Left lobe of liver (tissue), 2 donors: ENCODE measurements around the gene CAPN5. TPM values are rescaled to one million over a fixed set of nuclear protein-coding genes. Genes with fewer than 3 reads are reported as not detected.
A peak's percentile ranks its signal among the peaks of the same experiment; 100 is the strongest.
"Not testable (repeated sequence)": the region's sequence is repeated elsewhere in the genome, so short reads cannot be mapped to it uniquely, and the experiment has no call there.

Experiments used
- ATAC-seq: fragments of 200-7000 bp; cut with Tn5 transposase; one replicate; pipeline ENCODE4 v1.9.1; 2020; ENCODE audit warnings: mild to moderate bottlenecking, moderate library complexity
- DNase-seq: peaks from one replicate; pipeline ENCODE4 v3.0.0-alpha.2; 2020; ENCODE audit warnings: low spot score
- total RNA-seq: library from RNA; stranded (reverse); gene quantifications from one replicate; pipeline ENCODE4 v1.2.1, GENCODE V29; 2021
- donor health status: DM: no; HTN: no; CAD: no; lungs with moderate emphysema.
- donor health status: DM: no; HTN: yes; CAD: no.

The CAPN5 gene
- total RNA-seq = 78.1 TPM

GRCh38 chr11:77066229-77067042, at the start of gene CAPN5:
Gene CAPN5 (plus strand): TSS chr11:77066971. CDS start chr11:77084887, 17,916 bp downstream.
- ATAC-seq = peak; percentile 87

GRCh38 chr11:77018396-77018924, 48.3 kb upstream of the CAPN5 start:
- not testable (repeated sequence) for ATAC-seq, DNase-seq

More at GRCh38 chr11:77066229-77067042, at the start of gene CAPN5:
- peak; percentile 96 for DNase-seq

- ATAC-seq (no peak), DNase-seq (no peak)
Observed at GRCh38 chr11:77019976-77020595, 46.7 kb upstream of the CAPN5 start.

- ATAC-seq (no peak), DNase-seq (no peak)
Observed at GRCh38 chr11:77020734-77021133, 46.0 kb upstream of the CAPN5 start.

GRCh38 chr11:77024745-77025144, 42.0 kb upstream of the CAPN5 start:
- no peak for ATAC-seq
- no peak for DNase-seq

DNA sequence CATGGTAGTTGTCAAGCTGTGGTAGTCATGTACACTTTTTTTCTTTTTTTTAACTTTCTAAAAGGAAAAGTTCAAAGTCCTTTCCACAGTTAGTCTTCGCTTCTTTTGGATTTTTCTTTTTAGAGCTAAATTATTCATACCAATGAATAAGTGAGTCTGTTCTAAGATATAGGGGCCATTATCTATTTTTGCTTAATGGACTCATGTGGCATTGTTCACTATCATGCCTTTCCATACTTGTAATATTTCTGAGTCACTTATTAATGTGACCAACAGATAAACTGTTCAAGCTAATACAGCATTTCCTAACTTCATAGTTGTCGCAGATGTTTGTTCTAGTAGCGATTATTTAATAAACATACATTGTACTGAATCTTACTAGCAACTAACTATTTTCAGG, 40.5 kb upstream of the CAPN5 start:
- ATAC-seq (no peak), DNase-seq (no peak)

DNA sequence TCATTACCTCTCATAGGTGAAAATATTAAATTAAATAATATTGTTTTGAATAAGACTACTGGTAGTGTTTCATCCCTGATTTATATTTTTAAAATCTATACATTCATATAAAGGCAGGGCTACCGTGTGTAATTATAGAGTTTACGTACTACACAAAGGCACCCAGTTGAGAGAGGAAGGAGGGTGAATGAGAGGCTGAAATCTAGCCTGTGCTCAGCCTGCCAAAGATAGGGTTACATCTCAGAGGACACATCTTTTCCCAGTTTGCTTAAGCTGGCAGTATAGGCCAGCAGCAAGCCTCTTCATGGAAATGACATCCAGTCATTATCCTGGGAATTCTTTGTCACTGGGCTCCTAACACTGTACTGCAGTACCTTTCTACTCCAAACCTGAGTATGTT, 40.0 kb upstream of the CAPN5 start:
- ATAC-seq (no peak), DNase-seq (no peak)

GRCh38 chr11:77027275-77027674, 39.5 kb upstream of the CAPN5 start:
- ATAC-seq = no peak

DNA sequence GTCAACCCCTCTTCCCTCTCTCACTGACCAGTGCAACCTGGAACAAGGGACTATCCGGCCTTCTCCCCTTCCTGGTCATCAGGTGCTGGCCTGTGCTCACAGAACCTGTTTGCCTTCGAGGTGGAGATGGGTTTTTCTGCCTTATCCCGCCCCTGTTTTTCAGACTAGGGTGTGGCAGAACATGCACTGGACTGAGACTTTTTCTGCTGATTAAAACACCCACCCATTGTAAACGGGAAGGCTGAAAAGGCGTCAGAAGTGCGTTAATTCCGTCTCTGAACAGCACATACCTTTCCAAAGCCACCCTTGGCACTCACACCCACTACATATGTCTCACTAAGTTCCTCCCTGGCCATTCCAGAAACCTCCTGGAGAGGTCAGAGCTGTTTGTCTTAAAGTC, 36.9 kb upstream of the CAPN5 start:
- ATAC-seq (no peak), DNase-seq (no peak)

More at GRCh38 chr11:77027275-77027674, 39.5 kb upstream of the CAPN5 start:
- no peak for DNase-seq

GRCh38 chr11:77030834-77031414, 35.8 kb upstream of the CAPN5 start:
- DNase-seq (no peak), ATAC-seq (no peak)

DNA sequence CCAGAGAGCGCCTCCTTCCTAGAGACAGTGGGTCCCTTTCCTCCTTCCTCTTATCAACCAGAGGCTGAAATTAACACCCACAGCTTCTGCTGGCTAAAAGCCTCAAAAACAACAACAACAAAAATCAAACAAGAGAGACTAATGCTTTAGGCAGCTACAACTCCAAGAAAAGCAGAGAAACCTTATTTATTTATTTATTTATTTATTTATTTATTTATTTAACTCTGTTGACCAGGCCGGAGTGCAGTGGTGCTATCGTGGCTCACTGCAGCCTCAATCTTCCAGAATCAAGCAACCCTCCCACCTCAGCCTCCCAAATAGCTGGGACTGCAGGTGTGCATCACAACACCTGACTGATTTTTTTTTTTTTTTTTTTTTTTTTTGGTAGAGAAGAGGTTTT, 35.2 kb upstream of the CAPN5 start:
- DNase-seq (no peak), ATAC-seq (no peak)

DNA sequence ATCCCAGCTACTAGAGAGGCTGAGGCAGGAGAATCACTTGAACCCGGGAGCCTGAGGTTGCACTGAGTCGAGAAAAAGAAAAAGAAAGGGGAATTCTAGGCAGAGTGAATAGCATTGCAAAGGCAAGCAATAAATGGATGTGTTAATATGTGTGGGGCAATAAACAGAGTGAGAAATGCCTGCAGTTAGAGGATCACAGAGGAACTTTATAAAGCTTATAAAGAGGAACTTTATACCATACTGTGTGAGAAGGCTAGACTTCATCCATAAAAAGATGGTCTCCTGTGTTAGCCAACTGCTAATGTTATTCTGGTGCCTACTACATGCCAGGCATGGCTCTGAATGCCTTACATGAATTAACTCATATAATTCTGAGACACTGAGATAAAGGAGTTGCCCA, 31.7 kb upstream of the CAPN5 start:
- ATAC-seq (no peak), DNase-seq (no peak)

DNA sequence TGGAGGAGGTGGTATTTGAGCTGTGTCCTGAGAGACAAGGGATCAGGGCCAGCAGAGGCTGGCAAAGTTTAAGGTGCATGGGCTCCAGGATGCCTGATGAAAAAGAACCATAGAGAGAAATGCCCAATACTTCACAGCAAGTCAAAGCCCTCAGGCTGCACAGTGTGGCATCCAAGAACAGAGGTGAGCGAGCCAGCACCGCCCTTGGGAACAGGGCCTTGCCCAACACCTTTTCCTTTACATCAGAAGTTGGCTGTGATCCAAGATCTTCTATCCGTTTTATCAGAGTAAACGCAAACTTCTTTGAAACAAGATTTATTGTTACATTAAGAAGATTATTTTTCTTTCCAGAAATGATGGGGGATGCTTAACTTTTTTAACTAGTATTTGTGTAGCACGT, 31.2 kb upstream of the CAPN5 start:
- no peak for DNase-seq

GRCh38 chr11:77036398-77036797, 30.4 kb upstream of the CAPN5 start:
- ATAC-seq = no peak

More for the DNA sequence above, 31.2 kb upstream of the CAPN5 start:
- no peak for ATAC-seq

GRCh38 chr11:77037057-77037456, 29.7 kb upstream of the CAPN5 start:
- DNase-seq (no peak), ATAC-seq (no peak)

More at GRCh38 chr11:77036398-77036797, 30.4 kb upstream of the CAPN5 start:
- DNase-seq = no peak

- DNase-seq (no peak), ATAC-seq (no peak)
Observed at GRCh38 chr11:77038029-77038824, 28.5 kb upstream of the CAPN5 start.

DNA sequence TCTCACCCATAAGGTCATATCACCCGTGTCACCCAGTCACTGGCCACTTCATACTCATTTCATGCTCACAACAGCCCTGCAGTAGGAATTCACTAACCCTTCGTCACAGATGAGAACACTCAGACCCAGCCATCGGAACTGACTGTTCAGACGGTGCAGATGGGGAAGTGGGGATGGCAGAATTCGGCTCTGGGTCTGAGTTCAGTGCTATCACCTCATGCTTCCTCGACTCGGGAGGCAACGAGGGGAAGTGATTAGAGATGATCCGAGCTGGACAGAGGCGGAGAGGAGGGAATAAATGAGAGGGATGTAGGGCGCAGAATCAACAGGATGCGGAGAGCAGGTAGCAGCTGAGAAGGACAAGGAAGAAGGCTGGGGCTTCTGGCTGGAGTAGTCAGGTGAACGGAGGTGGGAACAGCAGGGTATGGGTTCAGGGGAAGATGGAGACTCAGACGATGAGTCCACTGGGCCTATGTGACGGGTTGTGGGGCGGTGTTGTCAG, 27.9 kb upstream of the CAPN5 start:
- DNase-seq (no peak), ATAC-seq (no peak)

- DNase-seq (no peak), ATAC-seq (peak; percentile 54)
Observed at GRCh38 chr11:77039491-77040400, 27.0 kb upstream of the CAPN5 start.

DNA sequence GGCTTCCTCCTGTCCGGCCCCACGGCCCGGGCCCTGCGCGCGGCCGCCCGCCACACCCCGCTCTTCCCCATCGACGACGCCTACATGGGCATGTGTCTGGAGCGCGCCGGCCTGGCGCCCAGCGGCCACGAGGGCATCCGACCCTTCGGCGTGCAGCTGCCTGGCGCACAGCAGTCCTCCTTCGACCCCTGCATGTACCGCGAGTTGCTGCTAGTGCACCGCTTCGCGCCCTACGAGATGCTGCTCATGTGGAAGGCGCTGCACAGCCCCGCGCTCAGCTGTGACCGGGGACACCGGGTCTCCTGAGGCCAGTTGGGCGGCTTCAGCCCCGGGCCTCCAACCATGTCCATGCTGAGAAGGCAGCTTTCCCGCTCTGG, 26.4 kb upstream of the CAPN5 start:
- ATAC-seq (no peak), DNase-seq (no peak)

- ATAC-seq (no peak), DNase-seq (no peak)
Observed at GRCh38 chr11:77040889-77041288, 25.9 kb upstream of the CAPN5 start.
